ENCODE data around the gene CD276.

CD276 gene

DNA sequence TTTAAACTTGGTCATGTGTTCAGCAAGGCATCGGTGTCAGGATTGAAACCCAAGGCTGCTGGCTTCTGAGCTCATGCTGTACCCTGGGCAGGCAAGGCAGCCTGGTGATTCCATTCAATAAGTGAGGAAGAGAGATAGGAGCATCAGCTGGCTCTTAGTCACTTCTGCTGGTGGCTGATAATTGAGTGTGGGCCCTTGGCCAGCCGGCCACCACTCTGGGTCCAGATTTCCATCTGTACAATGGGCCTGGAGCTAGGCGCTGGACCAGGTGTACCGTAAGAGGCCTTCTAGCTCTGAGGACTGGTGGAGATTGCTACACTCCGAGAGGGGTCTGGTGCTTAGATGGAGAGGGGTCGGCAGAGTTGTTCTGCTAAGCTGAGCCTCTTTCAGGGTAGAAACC lies 4.3 kb downstream of the CD276 start:
- no peak overlapping the region for H3K4me3 ChIP-seq (ENCODE audit: control insufficient read depth in 1 of 7, extremely low read depth in 1 of 7, insufficient read depth in 4 of 7, low read depth in 2 of 7, low read length in 6 of 7)
- CTCF ChIA-PET, result interaction anchor here (3.6 to 15.1 kb wide), 2 partner anchors 10 to 11 kb away, joined by 25 to 235 read pairs; no protein-coding TSS in a partner anchor
- H3K4me1 ChIP-seq (ENCODE audit: control extremely low read depth in 1 of 4, control insufficient read depth in 4 of 4, insufficient read depth in 4 of 4, low read length in 3 of 4), result peaks cover 0 to 22% (median 16%) of the 10 kb centered on the region in 4 experiments

DNA sequence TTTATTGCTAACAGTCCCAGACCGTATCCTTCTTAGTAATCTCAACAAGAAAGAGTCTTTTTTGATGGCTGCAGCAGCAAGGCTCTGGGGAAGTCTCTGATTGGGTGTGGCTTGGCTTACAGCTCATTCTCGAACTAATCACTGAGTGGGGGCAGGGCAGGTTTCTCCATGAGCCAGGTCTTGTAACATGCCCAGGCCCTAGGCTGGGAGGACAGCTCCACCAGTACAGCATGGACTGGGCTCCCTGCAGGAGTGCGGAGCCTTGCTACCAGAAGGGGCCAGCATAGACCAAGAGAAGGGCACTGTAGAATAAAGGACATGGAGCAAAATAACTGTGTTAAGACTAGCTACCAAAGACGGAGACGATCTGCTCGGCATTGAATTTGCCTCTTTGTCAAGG lies 7.2 kb downstream of the CD276 start:
- POLR2A ChIA-PET, result no interaction called here
- peaks cover 0 to 48% (median 9%) of the 10 kb centered on the region in 5 experiments for H3K27me3 ChIP-seq (replicated peaks in 2 of 5; ENCODE audit: control insufficient read depth in 4 of 5, insufficient read depth in 5 of 5, low read length in 4 of 5)
- CTCF ChIA-PET, result interaction anchor here (1.3 to 16.8 kb wide), 4 partner anchors 9 to 50 kb away, joined by 3 to 235 read pairs (median 6); partner anchors contain the start of gene CD276
- H3K9me3 ChIP-seq (ENCODE audit: control extremely low read depth in 1 of 5, control insufficient read depth in 4 of 5, insufficient read depth in 2 of 5, low read depth in 1 of 5, low read length in 4 of 5), result no peaks in the 10 kb centered on the region
- no peak overlapping the region for H3K4me3 ChIP-seq (ENCODE audit: control insufficient read depth in 1 of 7, extremely low read depth in 1 of 7, insufficient read depth in 4 of 7, low read depth in 2 of 7, low read length in 6 of 7)
- no peaks in the 10 kb centered on the region for H3K36me3 ChIP-seq (ENCODE audit: control insufficient read depth in 4 of 4, insufficient read depth in 4 of 4, low read length in 3 of 4)
- no peak overlapping the region for H3K27ac ChIP-seq (ENCODE audit: insufficient read depth in 1 of 2, low read depth in 1 of 2, low read length in 2 of 2, poor library complexity in 1 of 2, severe bottlenecking in 2 of 2)
- DNase-seq, result peak in 1 of 3 donors; percentile 8
- peaks cover 0 to 32% (median 15%) of the 10 kb centered on the region in 4 experiments for H3K4me1 ChIP-seq (ENCODE audit: control extremely low read depth in 1 of 4, control insufficient read depth in 4 of 4, insufficient read depth in 4 of 4, low read length in 3 of 4)
- 90% methylated on average over 6 of the region's 6 CpGs for WGBS (ENCODE audit: insufficient coverage)

More for the DNA sequence above, 4.3 kb downstream of the CD276 start:
- 98% methylated on average over 5 of the region's 6 CpGs for whole genome bisulfite sequencing (ENCODE audit: insufficient coverage)
- POLR2A ChIA-PET, result no interaction called here
- no peak for DNase-seq
- H3K9me3 ChIP-seq (ENCODE audit: control extremely low read depth in 1 of 5, control insufficient read depth in 4 of 5, insufficient read depth in 2 of 5, low read depth in 1 of 5, low read length in 4 of 5), result no peaks in the 10 kb centered on the region
- no peaks in the 10 kb centered on the region for H3K36me3 ChIP-seq (ENCODE audit: control insufficient read depth in 4 of 4, insufficient read depth in 4 of 4, low read length in 3 of 4)
- H3K27me3 ChIP-seq (replicated peaks in 2 of 5; ENCODE audit: control insufficient read depth in 4 of 5, insufficient read depth in 5 of 5, low read length in 4 of 5), result peaks cover 0 to 57% (median 22%) of the 10 kb centered on the region in 5 experiments
- no peak overlapping the region for H3K27ac ChIP-seq (ENCODE audit: insufficient read depth in 1 of 2, low read depth in 1 of 2, low read length in 2 of 2, poor library complexity in 1 of 2, severe bottlenecking in 2 of 2)

DNA sequence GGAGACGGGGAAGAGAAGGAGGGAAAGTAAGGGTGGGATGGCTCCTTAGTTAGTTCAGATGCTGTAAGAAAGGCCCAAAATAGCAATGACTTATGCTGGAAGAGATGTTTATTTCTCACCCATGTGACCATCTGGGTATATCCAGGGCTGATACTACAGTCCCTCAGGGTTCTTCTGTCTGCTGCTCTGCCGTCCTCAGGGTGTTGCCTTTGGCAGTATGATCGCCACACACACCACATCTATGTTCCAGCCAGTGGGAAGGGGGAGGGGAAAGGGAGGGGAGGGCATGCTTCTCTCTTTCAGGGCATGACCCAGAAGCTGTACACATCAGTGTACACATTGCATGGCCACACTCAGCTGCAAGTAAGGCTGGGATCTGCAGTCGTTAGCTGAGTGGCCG lies 10.2 kb downstream of the CD276 start:
- Histone ChIP-seq H3K4me3 (ENCODE audit: control insufficient read depth in 1 of 7, extremely low read depth in 1 of 7, insufficient read depth in 4 of 7, low read depth in 2 of 7, low read length in 6 of 7) (no peak overlapping the region), H3K27me3 (replicated peaks in 2 of 5; ENCODE audit: control insufficient read depth in 4 of 5, insufficient read depth in 5 of 5, low read length in 4 of 5) (peaks cover 0 to 37% (median 7%) of the 10 kb centered on the region in 5 experiments), H3K36me3 (ENCODE audit: control insufficient read depth in 4 of 4, insufficient read depth in 4 of 4, low read length in 3 of 4) (no peaks in the 10 kb centered on the region), H3K4me1 (ENCODE audit: control extremely low read depth in 1 of 4, control insufficient read depth in 4 of 4, insufficient read depth in 4 of 4, low read length in 3 of 4) (peaks cover 0 to 48% (median 33%) of the 10 kb centered on the region in 4 experiments), H3K27ac (ENCODE audit: insufficient read depth in 1 of 2, low read depth in 1 of 2, low read length in 2 of 2, poor library complexity in 1 of 2, severe bottlenecking in 2 of 2) (no peak overlapping the region), H3K9me3 (ENCODE audit: control extremely low read depth in 1 of 5, control insufficient read depth in 4 of 5, insufficient read depth in 2 of 5, low read depth in 1 of 5, low read length in 4 of 5) (no peaks in the 10 kb centered on the region)
- CTCF ChIA-PET, result interaction anchor here (1.0 to 16.8 kb wide), 3 partner anchors 12 to 57 kb away, joined by 3 to 287 read pairs (median 235); partner anchors contain the start of genes CD276 and NPTN
- peak in 2 of 3 donors; percentile 20 to 31 for DNase-seq
- POLR2A ChIA-PET, result interaction anchor here (0.6 kb wide), 1 partner anchor 75 kb away, joined by 3 read pairs; no protein-coding TSS in a partner anchor
- 66% methylated on average over 3 of the region's 5 CpGs for WGBS (ENCODE audit: insufficient coverage)

DNA sequence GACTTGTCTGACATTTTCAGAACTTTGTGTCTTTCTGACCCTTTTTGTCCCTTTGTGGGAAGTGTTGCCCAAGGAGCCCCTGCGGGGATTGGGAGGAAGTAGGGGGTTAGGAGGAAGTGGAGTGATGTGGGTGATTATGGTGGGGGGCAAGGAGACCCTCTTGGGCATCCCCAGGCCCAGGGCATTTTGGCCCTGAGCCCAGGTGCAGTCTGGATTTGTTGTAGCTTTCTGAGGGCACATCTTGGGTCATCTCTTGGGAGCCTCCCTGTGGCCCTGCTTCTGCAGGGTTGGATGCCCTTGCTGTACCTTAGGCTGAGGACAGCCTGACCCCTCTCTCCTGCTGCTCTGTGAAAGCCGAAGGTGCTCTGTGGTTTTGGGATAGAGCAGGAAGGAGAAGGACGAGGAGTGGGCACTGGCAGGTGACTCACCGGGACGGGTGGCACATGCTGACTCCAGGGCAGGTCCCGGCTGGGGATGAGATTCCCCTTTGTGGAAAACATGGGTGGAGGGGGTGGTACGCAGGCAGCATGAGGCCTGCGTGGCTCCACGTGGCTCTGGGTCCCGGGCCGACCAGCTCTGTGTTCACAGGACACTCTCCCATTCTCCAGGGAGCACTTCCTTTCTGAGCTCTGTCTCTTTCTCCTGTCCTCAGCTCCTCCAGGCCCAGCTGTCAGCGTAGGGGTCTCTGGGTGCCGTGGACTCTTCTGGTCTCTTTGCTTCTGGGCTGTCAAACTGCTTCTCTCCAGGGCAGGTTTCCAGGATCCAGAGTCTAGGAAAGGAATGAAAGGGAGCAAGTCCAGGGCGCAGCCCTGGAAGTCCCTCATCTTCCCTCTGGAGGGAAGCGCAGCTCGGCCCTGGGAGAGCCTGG lies 11.8 kb downstream of the CD276 start:
- Histone ChIP-seq H3K27me3 (replicated peaks in 2 of 5; ENCODE audit: control insufficient read depth in 4 of 5, insufficient read depth in 5 of 5, low read length in 4 of 5) (peaks cover 0 to 39% (median 7%) of the 10 kb centered on the region in 5 experiments), H3K36me3 (ENCODE audit: control insufficient read depth in 4 of 4, insufficient read depth in 4 of 4, low read length in 3 of 4) (no peaks in the 10 kb centered on the region), H3K4me1 (ENCODE audit: control extremely low read depth in 1 of 4, control insufficient read depth in 4 of 4, insufficient read depth in 4 of 4, low read length in 3 of 4) (peaks cover 0 to 48% (median 33%) of the 10 kb centered on the region in 4 experiments), H3K4me3 (ENCODE audit: control insufficient read depth in 1 of 7, extremely low read depth in 1 of 7, insufficient read depth in 4 of 7, low read depth in 2 of 7, low read length in 6 of 7) (peak overlapping the region in 1 of 7 experiments; percentile 23), H3K9me3 (ENCODE audit: control extremely low read depth in 1 of 5, control insufficient read depth in 4 of 5, insufficient read depth in 2 of 5, low read depth in 1 of 5, low read length in 4 of 5) (no peaks in the 10 kb centered on the region), H3K27ac (ENCODE audit: insufficient read depth in 1 of 2, low read depth in 1 of 2, low read length in 2 of 2, poor library complexity in 1 of 2, severe bottlenecking in 2 of 2) (no peak overlapping the region)
- POLR2A ChIA-PET, result interaction anchor here (0.7 to 1.4 kb wide), 3 partner anchors 13 to 45 kb away, joined by 3 to 5 read pairs (median 3); no protein-coding TSS in a partner anchor
- no peak for DNase-seq
- CTCF ChIA-PET, result interaction anchor here (1.2 to 16.8 kb wide), 5 partner anchors 13 to 130 kb away, joined by 3 to 287 read pairs (median 7); partner anchors contain the start of genes CD276 and NPTN
- 59% methylated on average over 13 of the region's 16 CpGs for WGBS (ENCODE audit: insufficient coverage)

DNA sequence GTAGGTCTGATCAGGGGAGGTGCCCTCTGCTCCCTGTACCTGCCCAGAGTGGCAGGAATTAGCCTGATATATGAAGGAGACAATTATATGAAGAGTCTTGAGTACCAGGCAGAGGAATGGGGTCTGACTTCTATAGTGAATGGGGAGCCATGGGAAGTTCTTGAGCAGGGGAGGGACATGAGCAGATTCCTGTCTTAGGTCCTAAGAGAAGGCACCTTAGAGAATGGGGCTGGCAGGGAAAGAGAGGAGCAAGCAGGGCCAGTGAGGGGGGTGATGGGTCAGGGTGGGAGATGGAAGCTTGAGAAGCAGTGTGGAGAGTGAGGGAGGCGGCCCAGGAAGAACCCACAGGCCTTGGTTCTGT lies 12.4 kb downstream of the CD276 start:
- no peak for DNase-seq
- H3K36me3 ChIP-seq (ENCODE audit: control insufficient read depth in 4 of 4, insufficient read depth in 4 of 4, low read length in 3 of 4), result no peaks in the 10 kb centered on the region
- peaks cover 0 to 45% (median 33%) of the 10 kb centered on the region in 4 experiments for H3K4me1 ChIP-seq (ENCODE audit: control extremely low read depth in 1 of 4, control insufficient read depth in 4 of 4, insufficient read depth in 4 of 4, low read length in 3 of 4)
- WGBS (ENCODE audit: insufficient coverage), result 0% methylated on average over 1 of the region's 1 CpG
- peaks cover 0 to 34% (median 5%) of the 10 kb centered on the region in 5 experiments for H3K27me3 ChIP-seq (replicated peaks in 2 of 5; ENCODE audit: control insufficient read depth in 4 of 5, insufficient read depth in 5 of 5, low read length in 4 of 5)
- CTCF ChIA-PET, result interaction anchor here (0.7 to 16.8 kb wide), 7 partner anchors 14 to 611 kb away, joined by 3 to 287 read pairs (median 7); partner anchors contain the start of genes CD276 and NPTN
- H3K4me3 ChIP-seq (ENCODE audit: control insufficient read depth in 1 of 7, extremely low read depth in 1 of 7, insufficient read depth in 4 of 7, low read depth in 2 of 7, low read length in 6 of 7), result peak overlapping the region in 2 of 7 experiments; percentile 23 to 40
- POLR2A ChIA-PET, result interaction anchor here (0.5 to 1.4 kb wide), 4 partner anchors 13 to 136 kb away, joined by 3 to 5 read pairs (median 3); no protein-coding TSS in a partner anchor
- no peak overlapping the region for H3K27ac ChIP-seq (ENCODE audit: insufficient read depth in 1 of 2, low read depth in 1 of 2, low read length in 2 of 2, poor library complexity in 1 of 2, severe bottlenecking in 2 of 2)
- no peaks in the 10 kb centered on the region for H3K9me3 ChIP-seq (ENCODE audit: control extremely low read depth in 1 of 5, control insufficient read depth in 4 of 5, insufficient read depth in 2 of 5, low read depth in 1 of 5, low read length in 4 of 5)

DNA sequence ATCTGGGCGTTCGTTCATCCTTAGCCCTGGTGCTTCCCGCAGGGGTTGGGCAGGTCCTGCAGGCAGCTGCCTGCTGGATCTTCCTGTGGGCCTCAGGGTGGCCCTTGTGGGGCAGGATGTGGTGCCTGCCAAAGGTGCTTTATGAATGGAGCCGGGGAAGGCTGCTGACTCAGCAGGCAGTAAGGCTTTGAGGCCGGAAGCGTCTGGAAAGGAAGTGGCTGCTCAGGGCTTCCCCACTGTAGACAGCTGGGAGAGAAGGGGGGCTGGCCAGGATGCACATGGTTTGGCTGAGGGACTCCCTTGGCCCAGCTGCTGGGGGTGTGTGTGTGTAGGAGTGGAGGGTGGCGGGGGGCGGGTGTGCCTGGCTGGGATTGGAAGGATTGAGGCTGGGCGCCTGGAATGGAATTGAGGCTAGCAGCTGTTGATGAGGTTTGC lies 12.9 kb downstream of the CD276 start:
- H3K36me3 ChIP-seq (ENCODE audit: control insufficient read depth in 4 of 4, insufficient read depth in 4 of 4, low read length in 3 of 4), result no peaks in the 10 kb centered on the region
- H3K4me3 ChIP-seq (ENCODE audit: control insufficient read depth in 1 of 7, extremely low read depth in 1 of 7, insufficient read depth in 4 of 7, low read depth in 2 of 7, low read length in 6 of 7), result peak overlapping the region in 2 of 7 experiments; percentile 23 to 40
- peak; percentile 96 to 100 (median 99) for DNase-seq
- ChIA-PET POLR2A (interaction anchor here (0.5 to 1.4 kb wide), 4 partner anchors 14 to 137 kb away, joined by 3 to 5 read pairs (median 3); no protein-coding TSS in a partner anchor), CTCF (interaction anchor here (0.7 to 16.8 kb wide), 5 partner anchors 14 to 611 kb away, joined by 3 to 287 read pairs (median 72); partner anchors contain the start of genes CD276 and NPTN)
- H3K4me1 ChIP-seq (ENCODE audit: control extremely low read depth in 1 of 4, control insufficient read depth in 4 of 4, insufficient read depth in 4 of 4, low read length in 3 of 4), result peaks cover 0 to 45% (median 33%) of the 10 kb centered on the region in 4 experiments
- peaks cover 0 to 35% (median 5%) of the 10 kb centered on the region in 5 experiments for H3K27me3 ChIP-seq (replicated peaks in 2 of 5; ENCODE audit: control insufficient read depth in 4 of 5, insufficient read depth in 5 of 5, low read length in 4 of 5)
- no peaks in the 10 kb centered on the region for H3K9me3 ChIP-seq (ENCODE audit: control extremely low read depth in 1 of 5, control insufficient read depth in 4 of 5, insufficient read depth in 2 of 5, low read depth in 1 of 5, low read length in 4 of 5)
- 0% methylated on average over 6 of the region's 9 CpGs for WGBS (ENCODE audit: insufficient coverage)
- no peak overlapping the region for H3K27ac ChIP-seq (ENCODE audit: insufficient read depth in 1 of 2, low read depth in 1 of 2, low read length in 2 of 2, poor library complexity in 1 of 2, severe bottlenecking in 2 of 2)

Data from common myeloid progenitor, CD34-positive (primary cell).